Measurements from ENCODE around the gene CPSF7.

The CPSF7 gene

DNA sequence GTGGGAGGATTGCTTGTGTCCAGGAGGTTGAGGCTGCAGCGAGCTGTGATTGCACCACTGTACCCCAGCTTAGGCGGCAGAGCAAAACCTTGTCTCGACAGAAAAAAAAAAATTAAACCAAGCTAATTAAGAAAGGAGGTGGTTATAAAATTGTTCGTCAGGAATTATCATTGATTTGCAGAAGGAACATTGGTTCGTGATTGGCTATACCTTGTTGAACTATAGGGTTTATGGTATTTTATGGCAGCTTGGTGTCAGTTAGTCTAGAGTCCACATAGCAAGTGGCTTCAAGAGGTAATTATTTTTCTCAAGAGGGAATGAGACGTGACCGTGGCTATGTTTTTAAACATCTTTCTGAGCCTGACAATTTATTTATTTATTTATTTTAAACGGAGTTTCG, 48.9 kb downstream of the CPSF7 start:
- TF ChIP-seq, protein P1, sequence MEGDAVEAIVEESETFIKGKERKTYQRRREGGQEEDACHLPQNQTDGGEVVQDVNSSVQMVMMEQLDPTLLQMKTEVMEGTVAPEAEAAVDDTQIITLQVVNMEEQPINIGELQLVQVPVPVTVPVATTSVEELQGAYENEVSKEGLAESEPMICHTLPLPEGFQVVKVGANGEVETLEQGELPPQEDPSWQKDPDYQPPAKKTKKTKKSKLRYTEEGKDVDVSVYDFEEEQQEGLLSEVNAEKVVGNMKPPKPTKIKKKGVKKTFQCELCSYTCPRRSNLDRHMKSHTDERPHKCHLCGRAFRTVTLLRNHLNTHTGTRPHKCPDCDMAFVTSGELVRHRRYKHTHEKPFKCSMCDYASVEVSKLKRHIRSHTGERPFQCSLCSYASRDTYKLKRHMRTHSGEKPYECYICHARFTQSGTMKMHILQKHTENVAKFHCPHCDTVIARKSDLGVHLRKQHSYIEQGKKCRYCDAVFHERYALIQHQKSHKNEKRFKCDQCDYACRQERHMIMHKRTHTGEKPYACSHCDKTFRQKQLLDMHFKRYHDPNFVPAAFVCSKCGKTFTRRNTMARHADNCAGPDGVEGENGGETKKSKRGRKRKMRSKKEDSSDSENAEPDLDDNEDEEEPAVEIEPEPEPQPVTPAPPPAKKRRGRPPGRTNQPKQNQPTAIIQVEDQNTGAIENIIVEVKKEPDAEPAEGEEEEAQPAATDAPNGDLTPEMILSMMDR (conservative IDR thresholded peaks at IDR 0.05; ENCODE audit: low read depth): no peak
- no peak for DNase-seq (ENCODE audit: low spot score)
- H3K27ac ChIP-seq: peak overlapping the region; percentile 100
- CTCF ChIA-PET: no interaction called here
- POLR2A ChIA-PET (ENCODE audit: low non-redundant PET): no interaction called here

DNA sequence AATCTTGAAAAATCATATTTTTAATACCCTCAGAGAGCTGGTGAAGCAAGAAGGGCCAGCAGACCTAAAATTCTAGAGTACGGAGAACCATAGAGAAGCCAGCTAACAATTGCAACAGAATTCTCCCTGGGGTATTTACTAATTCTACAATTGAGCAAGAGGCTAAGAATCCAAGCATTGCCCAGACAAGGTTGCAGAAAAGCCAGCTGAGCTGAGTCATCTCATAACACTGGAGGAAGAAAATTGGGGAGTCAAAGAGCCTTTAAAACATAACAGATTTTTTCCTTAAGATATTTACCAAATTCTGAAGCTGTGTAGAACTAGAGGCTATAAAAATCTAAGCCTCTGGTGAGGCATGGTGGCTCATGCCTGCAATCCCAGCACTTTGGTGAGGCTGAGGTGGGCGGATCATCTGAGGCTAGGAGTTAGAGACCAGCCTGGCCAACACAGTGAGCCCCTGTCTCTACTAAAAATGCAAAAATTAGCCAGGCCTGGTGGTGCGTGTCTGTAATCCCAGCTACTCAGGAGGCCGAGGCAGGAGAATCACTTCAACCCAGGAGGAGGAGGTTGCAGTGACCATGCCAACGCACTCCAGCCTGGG, 51.0 kb downstream of the CPSF7 start:
- H3K27ac ChIP-seq: peak overlapping the region; percentile 100
- TF ChIP-seq, protein P1 (conservative IDR thresholded peaks at IDR 0.05; ENCODE audit: low read depth): no peak
- ChIA-PET CTCF (interaction anchor here (0.6 to 1.6 kb wide), 2 partner anchors 43 to 122 kb away, joined by 4 to 6 read pairs; no protein-coding TSS in a partner anchor), POLR2A (ENCODE audit: low non-redundant PET) (interaction anchor here (1.0 kb wide), 1 partner anchor 17 kb away, joined by 7 read pairs; the partner anchor contains the start of genes CYB561A3 and TMEM138)
- DNase-seq (ENCODE audit: low spot score): peak; percentile 92

DNA sequence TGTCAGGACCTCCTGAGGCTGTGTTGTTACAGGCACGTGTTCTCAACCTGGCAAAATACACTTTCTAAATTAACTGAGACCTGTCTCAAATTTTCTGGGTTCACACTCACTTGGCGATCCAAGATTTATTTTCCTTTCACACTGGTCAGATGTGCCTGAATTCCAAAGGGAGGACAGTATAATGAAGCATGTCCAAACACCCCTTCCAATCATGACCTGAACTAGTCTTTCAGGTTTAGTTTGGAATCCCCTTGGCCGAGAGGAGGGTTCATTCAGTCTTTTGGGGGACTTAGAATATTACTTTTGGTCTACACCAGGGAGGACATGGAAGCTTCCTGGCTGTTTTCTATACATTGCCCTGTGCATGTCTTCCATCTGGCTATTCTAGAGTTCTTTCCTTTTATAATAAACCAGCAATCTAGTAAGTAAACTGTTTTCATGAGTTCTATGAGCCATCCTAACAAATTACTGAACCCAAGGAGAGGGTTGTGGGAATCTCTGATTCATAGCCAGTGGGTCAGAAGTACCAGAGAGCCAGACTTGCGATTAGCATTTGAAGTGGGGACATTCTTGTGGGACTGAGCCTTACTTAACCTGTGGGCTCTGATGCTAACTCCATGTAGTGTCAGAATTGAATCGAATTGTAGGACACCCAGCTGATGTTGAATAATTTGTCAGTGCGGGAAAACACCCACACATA, 52.2 kb downstream of the CPSF7 start:
- CTCF ChIA-PET: interaction anchor here (1.6 kb wide), 1 partner anchor 42 kb away, joined by 4 read pairs; no protein-coding TSS in a partner anchor
- TF ChIP-seq, protein P1 (conservative IDR thresholded peaks at IDR 0.05; ENCODE audit: low read depth): no peak
- POLR2A ChIA-PET (ENCODE audit: low non-redundant PET): no interaction called here
- peak overlapping the region; percentile 100 for H3K27ac ChIP-seq
- DNase-seq (ENCODE audit: low spot score): no peak

DNA sequence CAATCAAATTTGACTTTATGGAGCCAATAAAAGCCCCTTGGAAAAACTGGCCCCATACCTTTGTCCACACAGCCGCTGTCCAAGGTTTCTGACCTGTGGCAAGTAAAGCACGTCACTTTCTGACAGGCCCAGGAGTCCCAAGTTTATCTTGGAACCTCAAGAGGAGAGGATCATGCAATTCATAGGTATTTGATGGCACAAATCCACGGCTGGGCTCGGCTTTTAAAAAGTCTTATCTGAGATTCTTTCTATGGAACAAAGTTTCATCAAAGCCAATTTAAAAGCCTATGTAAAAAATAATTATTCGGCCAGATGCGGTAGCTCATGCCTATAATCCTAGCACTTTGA, 54.0 kb downstream of the CPSF7 start:
- peak overlapping the region; percentile 74 for H3K27ac ChIP-seq
- POLR2A ChIA-PET (ENCODE audit: low non-redundant PET): no interaction called here
- CTCF ChIA-PET: interaction anchor here (0.6 kb wide), 1 partner anchor 242 kb away, joined by 3 read pairs; no protein-coding TSS in a partner anchor
- no peak for DNase-seq (ENCODE audit: low spot score)
- TF ChIP-seq, protein P1 (conservative IDR thresholded peaks at IDR 0.05; ENCODE audit: low read depth): no peak

DNA sequence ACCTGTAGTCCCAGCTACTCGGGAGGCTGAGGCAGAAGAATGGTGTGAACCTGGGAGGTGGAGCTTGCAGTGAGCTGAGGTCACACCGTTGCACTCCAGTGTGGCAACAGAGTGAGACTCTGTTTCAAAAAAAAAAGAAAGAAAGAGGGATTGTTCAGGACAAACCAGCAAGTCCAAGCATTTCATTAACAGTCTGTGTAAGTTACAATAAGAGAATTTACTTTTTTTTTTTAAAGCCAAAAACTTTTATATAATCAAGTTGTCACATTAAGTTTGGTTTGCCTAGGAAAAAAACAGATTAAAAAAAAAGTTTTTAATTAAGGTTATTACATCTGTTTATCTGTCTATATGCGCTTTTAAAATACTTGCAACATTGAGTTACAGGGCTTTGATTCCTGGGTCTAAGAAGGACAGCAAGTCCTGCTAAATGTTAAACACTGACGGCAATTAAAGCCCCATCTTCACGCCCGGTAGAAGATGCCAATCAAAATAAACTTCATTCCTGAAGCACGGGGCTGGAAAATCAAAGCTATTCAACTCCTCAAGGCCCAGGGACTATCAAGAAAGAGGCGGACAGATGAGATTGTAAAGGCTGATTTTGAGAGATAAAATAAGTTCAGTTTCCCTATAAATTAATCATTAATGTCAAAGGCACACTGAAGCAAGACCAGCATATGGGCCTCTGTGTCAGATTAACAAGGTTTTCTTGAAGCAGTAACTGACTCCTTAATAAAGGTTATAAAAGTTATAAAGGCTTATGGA, 56.9 kb downstream of the CPSF7 start:
- DNase-seq (ENCODE audit: low spot score): no peak
- H3K27ac ChIP-seq: peak overlapping the region; percentile 22; the same call in 1 of the 2 replicates
- TF ChIP-seq, protein P1 (conservative IDR thresholded peaks at IDR 0.05; ENCODE audit: low read depth): no peak
- ChIA-PET POLR2A (ENCODE audit: low non-redundant PET) (no interaction called here), CTCF (no interaction called here)

DNA sequence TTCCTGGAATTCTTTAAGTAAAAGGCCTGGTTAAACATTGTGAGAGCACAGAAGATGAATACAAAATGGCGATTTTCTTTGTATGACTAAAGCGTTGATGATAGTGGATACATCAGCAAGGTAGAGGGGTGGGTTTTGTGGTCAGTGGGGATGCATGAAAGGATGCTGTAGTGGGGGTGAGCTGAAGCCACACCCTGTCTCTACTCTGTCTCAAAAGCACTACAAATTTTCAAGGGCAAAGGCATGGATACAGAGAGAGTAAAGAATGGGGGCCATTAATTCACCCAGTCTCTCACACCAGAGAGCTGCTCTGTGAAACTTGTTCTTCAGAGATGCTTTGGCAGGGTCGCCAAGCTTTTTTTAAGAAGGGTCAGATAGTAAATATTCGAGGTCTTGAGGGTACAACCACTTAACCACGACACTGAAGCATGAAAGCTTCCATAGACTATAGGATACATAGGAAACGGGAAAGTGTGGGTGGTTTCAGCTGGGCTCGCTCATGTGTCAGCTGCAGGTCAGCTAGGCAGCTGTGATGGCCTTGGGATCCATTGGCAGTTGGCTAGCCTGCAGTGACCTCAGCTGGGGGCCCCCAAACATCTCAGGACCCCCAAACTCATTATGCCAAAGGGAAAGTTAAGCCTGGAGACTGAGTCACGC, 59.3 kb downstream of the CPSF7 start:
- ChIA-PET POLR2A (ENCODE audit: low non-redundant PET) (no interaction called here), CTCF (interaction anchor here (0.8 to 2.5 kb wide), 2 partner anchors 15 to 34 kb away, joined by 3 to 17 read pairs; no protein-coding TSS in a partner anchor)
- TF ChIP-seq, protein P1 (conservative IDR thresholded peaks at IDR 0.05; ENCODE audit: low read depth): no peak
- peak overlapping the region; percentile 96 for H3K27ac ChIP-seq
- DNase-seq (ENCODE audit: low spot score): no peak

Data from RWPE1 (cell line).